HL-60/S4 treated with retinoic acid at 250 ng/mL for 4 days and 3 days (cell line): Measurements from ENCODE around the gene C1QL3.

ENCODE experiments used
- in situ Hi-C: fragments of 300-500 bp; cut with MboI; formaldehyde crosslinking; loops from 2 replicates; pipeline ENCODE4 v1.7.0; 2022; ENCODE audit warnings: low sequenced_read_pairs

C1QL3 gene

GRCh38 chr10:16497911-16498310, 23.8 kb downstream of the C1QL3 start:
- in situ Hi-C loops: no loop called here

GRCh38 chr10:16493884-16494536, 27.7 kb downstream of the C1QL3 start:
- in situ Hi-C loops: no loop called here

DNA sequence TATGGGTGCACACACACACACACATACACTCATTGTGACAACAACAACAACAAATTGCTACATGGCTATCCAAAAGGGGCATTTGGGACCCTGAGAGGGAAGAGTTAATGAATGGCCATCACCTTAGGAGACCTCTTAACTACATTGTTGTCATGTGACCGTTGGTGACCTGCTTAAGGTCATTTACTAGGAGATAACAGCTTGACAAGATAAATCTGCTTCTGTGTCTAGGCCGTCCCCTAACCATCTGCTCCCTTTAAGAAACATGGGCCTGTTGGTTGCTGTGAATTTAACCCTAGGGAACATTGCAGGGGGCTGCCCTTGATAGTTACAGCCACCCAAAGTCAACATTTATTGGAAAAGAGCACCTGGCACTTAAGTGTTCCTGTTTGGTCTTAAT, 29.7 kb downstream of the C1QL3 start:
- in situ Hi-C loops: no loop called here

- in situ Hi-C loops: no loop called here
Observed at GRCh38 chr10:16490511-16490910, 31.2 kb downstream of the C1QL3 start.

DNA sequence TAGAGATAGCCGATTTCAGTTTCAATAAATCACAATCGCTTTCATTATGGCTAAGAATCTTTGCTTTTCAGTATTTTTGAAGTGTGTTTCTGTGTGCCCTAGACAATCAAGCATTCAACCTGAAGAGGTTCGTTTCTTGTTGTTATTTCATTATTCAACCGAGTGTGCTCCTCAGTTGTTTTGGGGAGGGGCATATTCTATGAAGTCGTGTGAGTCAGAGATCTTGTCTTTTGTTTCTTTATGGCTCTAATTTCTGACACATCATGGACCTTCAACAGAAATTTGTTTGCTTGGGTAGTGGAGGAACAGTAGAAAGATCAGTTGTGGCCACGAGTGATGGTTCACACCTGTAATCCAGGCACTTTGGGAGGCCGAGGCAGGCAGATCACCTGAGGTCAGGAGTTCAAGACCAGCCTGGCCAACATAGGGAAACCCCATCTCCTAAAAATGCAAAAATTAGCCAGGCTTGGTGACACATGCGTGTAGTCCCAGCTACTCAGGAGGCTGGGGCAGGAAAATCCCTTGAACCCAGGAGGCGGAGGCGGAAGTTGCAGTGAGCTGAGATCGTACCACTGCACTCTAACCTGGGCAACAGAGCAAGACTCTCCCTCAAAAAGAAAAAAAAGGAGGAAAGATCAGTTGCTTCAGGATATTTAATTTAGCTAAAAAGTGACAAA, 38.3 kb downstream of the C1QL3 start:
- in situ Hi-C loops: no loop called here

DNA sequence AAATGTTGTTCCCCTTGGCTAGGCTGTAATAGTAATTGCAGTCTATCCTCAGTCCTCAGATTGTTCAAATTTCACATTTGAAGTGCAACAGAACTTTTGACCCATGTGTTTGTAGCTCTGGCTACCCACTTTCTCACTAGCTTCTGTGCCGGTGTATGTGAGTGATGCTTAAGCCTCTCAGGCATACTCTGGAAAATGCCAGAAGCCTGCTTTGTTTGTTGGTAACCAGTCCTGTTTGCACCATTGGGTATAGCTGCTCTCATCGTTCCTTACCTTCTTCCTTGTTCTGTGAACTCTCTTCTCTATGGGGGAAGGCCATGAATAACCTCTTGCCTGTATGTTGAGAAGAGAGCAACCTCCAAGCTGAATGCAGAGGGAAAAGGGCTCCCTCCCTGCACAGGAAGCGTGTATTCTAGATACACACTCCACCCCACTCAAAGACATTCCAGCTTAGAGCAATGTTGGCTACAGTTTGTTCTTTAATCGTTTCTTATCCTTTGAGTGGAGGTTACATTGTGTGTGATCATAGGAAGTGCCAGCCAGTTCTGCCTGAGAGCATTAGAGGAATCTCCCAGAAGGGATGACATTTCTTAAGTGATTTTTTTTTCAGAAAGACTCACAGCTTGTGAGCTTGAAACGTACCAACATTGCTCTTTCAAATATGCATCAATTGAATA, 40.5 kb downstream of the C1QL3 start:
- in situ Hi-C loops: no loop called here

DNA sequence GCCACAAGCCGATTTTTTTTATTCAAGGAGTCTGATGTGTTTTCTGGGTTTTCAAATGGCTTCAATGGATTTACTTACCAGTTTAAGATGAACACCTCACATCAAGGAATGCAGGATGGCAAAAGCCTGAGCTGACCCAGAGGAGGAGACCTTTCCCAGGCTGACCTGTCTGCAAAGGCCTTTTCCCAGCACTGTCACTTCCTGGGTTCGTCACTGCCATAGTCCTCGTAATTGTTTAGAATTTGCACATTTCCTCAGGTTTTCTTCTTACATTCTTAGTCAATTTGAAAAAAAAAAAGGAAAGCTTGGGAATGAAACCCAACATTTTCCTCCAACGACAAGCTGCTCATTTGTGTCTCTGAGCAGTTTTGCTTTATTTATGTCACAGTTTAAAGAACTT, 42.9 kb downstream of the C1QL3 start:
- in situ Hi-C loops: no loop called here

DNA sequence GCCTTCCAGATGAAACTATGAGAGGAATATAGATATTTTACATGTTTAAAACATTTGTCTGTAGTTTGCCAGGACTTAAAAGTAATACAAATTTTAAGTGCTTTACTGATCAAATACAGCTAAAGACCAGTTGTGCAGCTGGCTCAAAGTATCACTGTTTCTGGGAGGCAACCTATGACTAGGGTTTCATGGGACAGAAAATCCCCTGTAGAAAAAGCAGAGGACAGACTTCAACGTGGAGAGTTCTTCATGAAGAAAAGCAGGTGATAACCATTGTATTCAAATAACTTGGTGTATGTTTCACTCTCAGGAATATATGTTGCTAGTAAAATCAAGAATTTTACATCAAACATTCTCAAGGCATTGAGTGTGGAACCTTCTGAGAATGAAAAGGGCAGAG, 43.9 kb downstream of the C1QL3 start:
- in situ Hi-C loops: no loop called here

GRCh38 chr10:16472828-16473227, 48.9 kb downstream of the C1QL3 start:
- in situ Hi-C loops: no loop called here

DNA sequence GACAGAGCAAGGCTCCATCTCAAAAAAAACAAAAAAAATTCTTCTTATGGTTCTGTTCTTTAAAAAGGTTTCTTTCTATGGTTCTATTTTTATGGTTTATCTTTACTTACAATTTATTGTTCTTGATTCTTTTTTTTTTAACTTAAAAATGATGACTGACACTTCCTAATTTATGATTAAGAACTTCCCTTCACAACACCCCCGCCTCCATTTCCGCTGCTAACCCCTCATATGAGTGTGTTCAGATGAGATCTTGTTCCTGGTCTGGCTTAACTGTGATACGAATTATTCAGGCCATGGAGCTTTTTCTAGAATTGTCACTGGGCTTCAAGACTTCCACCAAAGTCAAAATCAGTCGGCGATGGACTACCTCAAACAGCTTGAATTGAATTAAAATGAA, 50.9 kb downstream of the C1QL3 start:
- in situ Hi-C loops: no loop called here

GRCh38 chr10:16466001-16466400, 55.7 kb downstream of the C1QL3 start:
- in situ Hi-C loops: no loop called here
